Effector CD8-positive, alpha-beta T cell (primary cell): ENCODE measurements around the gene FUT3.
"Not testable (repeated sequence)": the region's sequence is repeated elsewhere in the genome, so short reads cannot be mapped to it uniquely, and the experiment has no call there.

ENCODE experiments used
- DNase-seq: peaks from one replicate; lab custom pipeline; 2025; lab: John Stamatoyannopoulos, UW
- total RNA-seq, 4 experiments: gene quantifications; one replicate each; lab custom pipeline; 2026; lab: John Stamatoyannopoulos, UW

FUT3 gene
- total RNA-seq: 0 to 0.18 (median 0.09) reads per million in 4 experiments

DNA sequence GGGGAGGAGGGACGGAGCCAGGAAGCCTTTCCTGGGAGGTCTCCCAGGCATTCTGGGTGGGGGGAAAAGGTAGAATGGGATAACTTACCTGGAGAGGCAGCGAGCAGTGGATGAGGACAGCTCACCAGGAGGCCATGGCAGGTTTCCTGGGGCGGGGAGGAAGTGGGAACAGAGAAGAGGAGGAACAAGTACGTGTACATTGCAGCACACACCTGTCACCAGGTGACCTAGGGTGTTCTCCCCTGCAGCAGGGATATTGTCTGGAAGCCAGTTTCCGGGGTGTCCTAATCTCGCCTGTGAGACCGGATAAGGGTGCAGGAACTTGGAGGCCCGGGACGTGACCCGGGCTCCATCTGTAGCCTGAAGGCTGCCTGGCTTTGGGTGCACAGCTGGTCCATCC lies at the start of gene FUT3:
Gene FUT3 (minus strand): TSS at position 148 of the 400 bp plus-strand sequence.
- DNase-seq: no peak

DNA sequence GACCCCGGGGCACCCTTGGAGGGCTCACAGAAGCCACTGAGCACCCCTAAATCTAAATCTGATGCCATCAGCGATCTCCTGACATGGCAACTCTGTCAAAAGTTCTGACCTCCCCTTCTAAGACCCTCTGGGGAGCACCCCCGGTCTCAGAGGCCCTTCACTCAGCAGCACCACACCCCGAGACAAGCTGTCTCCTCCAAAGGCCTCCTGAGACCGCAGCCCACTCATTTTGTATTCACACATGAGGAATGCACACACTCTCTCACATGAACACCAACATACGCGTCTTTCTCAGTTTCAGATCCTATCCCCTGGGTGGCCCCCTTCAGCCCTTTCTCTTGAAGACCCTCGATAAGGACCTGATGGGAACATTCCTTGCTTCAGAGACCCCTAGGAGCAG lies 49.7 kb upstream of the FUT3 start:
- DNase-seq: no peak

DNA sequence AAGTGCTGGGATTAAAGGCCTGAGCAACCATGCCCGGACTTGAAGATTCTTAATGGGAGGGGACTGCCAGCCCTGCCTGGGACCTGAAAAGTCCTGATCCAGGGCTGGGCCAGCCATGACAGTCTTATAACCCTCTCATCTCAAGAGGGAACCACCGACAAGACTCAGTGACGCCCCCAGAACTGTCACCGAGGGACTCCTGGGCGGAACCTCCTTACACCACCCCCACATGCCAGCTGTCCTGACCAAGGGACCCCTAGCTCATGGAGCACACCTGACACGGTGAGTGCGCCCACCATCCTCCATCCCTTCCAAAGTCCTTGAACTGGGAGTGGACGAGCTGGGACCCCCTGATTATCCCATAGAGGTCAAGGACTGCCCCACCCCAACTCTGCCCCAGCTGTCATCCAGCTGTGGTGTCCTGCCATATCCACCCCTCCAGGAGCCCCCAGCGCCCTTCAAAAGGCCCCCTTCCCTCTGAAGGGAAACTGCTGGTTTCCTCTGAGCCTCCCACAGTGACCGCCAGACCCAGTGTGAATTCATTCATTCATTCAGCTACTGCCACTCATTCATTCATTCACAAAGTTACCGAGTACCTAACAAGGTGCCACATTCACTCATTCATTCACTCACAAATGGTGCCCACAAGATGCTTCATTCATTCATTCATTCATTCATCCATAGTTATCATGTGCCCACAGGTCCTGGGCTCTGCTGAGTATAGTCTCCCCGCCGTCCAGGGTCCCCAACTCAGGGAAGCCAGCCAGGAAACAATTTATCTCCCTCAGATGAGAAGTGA lies 48.7 kb upstream of the FUT3 start:
- DNase-seq: no peak

DNA sequence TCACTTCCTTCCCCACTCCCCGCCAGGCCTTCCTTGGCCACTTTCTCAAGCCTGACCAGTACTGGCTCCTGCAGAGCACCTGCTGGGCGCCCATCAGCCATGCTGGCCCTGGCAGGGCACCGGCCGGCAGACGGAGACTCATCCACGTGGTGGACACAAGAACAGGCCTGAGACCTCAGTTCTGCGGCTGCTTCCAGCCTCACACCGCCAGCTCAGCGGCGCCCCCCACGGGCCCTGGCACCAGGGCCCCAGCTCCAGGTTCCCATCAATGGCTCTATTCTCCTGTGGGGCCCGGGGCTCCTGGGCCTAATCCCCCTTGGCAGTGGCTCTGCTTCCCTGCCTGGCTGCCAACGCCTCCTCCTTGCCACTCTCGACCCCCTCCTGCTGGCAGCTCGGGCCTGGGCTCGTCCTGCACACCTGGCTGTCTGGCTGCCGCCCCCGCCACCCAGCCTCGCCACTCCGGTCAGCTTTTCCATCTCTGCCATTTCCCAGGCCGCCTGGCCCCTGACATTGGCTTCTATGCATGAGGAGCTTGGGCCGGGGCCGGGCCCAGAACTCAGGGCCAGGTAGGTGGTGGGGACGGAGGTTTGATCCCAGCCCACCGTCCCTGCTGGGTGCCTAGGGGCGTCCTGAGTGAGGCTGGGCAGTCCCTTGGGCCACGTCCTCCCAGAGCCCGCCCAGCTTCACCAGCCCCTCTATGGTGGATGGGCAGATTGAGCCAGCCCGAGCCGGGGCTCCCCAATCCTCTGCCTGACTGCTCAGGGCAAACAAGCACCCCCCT lies 46.1 kb upstream of the FUT3 start:
- no peak for DNase-seq

DNA sequence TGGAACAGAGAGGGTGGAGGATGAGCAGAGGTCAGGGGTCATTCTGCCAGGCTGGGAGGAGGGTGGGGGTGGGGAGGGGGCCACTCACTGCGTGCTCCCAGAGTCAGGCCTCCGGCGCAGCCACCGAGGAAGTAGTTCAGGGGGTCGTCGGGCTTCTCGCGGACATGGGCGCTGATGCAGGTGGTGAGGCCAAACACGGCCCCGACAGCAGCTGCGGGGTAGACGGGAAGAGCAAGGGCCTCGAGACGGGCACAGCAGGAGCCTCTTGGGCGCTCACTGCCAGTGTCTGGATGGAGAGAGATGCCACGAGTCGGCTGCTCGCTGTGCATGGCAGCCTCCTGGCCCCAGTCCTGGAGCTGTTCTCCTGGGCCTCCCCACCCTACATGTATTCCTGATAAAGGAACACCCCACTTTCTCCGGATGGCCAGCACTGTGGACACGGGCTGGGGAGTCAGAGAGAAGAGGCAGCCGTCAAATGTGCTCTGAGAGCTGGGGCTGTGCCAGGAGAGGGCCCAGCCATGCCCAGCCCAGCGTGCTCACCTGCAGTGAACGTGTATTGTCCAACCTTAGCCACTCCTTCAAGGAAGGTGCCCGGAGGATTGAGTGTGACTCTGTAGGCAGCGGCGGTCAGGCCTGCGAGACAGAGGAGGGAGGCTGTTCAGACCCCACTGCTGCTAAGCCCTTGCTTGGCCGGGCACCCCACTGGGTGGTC lies 45.3 kb upstream of the FUT3 start:
- DNase-seq: no peak

DNA sequence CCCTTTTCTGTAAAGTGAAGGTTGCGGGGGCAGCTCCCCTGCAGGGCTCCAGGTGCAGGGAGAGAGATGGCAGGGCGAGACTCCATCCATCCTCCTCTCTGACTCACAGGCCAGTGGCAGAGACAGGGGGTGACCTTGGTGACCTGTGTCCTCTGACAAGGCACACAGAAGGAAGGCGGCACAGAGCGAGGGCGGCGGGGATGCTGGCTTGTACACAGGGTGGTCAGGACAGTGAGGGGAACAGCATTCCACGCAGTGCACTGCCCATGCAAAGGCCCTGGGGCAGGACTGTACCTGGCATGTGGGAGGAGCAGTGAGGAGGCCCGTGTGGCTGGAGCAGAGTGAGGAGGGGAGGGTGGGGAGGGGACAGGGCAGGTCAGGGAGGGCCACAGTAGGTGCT lies 44.6 kb upstream of the FUT3 start:
- no peak for DNase-seq

DNA sequence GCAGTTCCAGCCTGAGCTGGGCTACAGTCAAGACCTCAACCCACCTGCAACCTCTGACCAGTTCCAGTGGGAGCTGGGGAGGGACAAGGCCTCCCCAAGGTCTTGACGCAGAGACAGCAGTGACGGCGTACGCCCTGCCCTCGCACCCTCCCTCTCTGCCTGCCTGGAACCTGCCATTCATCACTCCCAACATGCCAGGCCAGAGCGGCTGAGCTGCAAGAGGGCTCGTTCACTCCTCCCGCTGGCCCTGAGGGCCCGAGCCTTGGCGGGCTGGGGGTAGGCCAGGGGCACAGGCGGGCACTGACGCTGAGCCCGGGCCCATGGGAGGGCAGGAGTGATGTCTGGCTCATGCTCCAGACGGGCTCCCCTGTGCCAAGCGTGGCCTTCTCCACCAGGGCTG lies 44.2 kb upstream of the FUT3 start:
- no peak for DNase-seq

DNA sequence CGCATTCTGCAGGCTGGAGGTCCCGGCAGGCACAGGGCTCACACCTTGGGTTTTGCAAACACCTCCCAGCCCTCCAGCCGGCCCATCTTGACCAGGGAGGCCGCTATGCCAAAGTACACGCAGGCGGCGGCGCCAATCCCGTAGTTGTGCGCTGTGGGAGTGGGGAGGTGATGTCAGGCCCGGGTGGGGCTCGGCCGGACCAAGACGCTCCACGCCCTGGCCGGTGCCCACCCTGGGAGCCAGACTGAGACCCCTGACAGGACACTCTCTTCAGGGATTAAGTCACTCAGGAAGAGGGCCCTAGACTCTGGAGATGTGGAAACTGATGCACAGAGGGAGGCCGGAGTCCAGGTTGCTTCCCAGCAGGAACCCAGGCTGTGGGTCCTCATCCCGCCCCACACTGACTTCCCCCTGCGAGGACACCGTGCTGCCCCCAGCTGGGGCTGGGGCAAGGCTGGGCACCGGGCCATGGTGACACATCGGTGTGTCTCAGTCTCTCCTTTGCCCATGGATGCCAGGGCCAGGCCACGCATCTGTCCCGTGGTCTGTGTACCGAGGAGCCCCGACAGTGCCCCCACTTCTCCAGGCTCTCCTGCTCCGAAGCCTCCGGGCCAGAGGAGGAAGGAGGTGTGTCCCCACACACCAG lies 43.6 kb upstream of the FUT3 start:
- DNase-seq: no peak

DNA sequence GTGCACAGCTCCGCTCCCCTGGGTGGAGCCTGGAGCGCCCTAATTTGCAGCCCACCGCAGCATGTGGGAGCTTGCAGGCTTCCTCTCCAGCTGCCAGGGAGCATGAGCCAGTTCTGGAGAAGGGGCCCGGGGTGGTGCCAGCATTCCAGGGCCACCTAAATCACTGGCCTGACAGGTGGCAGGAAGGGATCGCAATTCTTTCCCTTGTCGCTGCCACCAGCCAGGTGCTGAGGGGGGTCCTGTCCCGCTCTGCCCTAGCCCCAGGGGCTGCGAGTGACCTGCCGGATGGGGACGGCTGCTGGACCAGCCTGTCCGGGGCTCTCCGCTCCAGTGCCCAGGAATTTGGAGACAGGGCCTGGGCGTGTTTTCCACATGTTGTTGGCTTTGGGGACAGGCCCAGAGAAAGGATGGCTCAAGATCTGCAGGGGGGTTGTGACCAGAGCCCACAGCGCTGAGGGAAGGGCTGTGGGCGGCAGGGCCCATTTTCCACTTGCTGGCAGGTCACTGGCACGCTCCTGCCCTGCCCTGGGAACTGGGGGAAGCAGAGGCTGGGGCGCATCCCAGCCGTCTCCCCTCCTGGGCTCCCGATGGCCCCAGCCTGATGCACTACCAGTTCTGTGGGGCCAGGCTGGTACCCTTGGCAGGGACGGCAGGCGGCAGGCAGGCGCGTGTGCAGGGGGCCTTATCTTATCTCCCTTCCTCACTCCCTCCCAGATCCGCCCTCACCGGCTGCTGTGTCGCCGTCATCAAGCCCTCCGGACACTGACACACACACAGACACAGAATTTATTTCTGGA lies 42.9 kb upstream of the FUT3 start:
- DNase-seq: no peak

DNA sequence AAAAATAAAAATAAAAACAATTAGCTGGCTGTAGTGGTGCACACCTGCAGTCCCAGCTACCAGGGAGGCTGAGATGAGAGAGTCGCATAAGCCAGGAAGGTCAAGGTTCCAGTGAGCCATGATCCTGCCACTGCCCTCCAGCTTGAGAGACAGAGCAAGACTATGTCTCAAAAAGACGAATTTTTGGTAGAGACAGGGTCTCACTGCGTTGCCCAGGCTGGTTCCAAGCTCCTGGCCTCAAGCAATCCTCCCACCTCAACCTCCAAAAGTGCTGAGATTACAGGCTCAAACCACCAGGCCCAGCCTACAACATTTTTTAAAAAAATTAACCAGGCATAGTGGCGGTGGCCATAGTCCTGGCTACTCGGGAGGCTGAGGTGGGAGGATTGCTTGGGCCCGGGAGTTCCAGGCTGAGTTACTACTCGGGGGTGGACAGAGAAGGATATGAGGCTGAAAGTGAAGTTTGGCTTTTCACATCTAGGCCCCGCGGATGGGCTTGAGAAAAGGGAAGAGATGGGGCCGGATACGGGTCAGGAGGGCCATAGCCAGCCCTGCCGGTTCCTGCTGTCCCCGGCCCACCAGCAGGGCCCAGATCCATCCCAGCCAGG lies 42.2 kb upstream of the FUT3 start:
- DNase-seq: no peak

DNA sequence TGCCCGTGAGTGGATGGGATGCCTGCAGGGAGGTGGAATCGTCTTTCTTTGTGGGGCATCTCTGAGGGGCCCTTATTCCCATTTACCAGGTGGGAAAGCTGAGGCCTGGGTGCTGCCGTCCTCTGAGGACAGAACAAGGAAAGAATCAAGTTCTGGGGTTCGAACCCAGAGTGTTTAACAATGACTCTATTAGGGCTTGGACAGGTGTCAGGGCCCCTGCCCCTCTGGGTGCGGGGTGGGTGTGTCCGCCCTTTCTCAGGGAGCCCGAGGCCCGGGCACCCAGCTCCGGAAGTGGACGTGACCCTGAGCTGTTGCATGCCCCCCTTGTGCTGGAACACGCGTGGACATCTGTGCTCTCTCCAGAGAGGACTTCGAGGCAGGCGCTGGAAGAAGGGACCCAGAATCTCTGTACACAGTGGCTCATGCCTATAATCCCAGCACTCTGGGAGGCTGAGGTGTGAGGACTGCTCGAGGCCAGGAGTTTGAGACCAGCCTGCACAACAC lies 41.6 kb upstream of the FUT3 start:
- no peak for DNase-seq

DNA sequence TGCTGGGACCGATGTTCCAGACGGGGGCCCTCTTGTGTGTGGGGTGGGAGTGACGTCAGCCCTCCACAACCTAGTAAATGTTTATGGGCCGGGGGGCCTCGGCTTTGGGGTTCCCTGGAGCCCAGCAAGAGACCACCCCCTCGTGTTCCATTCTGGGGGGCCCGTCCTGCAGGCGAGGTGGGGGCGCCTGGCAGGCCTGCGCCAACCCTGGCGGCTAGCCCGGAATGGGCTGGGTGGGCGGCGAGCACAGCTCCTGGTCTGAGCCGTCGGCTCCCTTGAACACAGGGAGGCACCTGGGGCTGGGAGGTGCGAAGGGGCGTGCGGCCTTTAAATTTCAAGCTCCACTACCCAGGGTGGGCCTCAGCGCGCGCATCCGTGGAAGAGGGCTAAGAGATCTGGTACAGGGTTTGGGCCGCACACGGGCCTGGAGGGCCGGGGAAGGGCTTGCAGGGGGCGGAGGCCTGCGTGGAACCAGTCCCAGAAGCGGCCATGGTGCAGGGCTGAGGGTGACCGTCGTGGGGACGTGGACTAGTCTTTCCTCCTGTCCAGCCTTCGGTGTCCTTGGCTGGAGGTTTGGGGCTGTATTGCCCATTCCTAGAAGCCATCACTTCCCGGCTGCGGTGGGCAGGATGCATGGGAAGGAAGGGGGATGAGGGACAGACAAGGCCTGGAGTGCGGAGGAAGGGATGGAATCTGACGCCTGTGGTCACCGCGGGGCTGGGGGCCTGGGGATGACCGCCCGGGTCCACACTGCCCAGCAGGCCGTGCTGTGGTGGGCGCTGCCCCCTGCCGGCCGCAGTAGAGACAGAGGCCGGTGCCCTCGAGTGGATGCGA lies 40.9 kb upstream of the FUT3 start:
- DNase-seq: no peak

DNA sequence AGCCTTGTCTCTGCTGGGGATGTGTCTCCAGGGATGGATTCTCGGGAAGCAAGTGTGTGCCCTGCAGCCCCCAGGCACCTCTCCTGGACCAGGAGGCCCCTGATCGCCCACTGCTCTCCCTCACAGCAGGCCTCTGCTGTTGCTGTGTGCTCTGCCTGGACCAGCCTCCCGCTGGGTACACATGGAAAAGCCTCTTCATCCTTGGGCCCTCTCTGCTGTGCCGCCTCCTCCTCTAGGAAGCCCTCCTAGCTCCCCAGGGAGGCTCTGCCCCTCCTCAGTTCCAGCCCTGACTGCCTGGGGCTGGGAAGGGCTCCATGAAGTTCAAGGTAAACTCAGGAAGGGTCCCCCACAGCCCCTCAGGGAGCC lies 40.3 kb upstream of the FUT3 start:
- DNase-seq: no peak

DNA sequence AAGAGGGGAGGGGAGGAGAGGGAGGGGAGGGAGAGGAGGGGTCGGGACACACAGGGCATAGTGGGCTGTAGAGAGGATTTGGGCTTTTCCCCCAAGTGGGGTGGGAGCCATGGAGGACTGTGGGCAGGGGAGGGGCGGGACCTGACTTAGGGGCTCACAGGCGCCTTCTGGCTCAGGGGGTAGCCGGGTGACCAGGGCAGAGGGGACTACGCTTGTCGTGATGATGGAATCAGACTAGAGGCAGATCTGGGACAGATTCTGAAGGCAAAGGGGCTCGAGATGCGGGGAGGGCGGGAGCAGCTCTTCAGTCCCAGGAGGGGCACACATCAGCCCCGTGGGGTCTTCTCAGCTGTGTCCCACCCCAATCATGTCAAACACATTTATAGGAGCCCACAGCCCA lies 38.9 kb upstream of the FUT3 start:
- no peak for DNase-seq

DNA sequence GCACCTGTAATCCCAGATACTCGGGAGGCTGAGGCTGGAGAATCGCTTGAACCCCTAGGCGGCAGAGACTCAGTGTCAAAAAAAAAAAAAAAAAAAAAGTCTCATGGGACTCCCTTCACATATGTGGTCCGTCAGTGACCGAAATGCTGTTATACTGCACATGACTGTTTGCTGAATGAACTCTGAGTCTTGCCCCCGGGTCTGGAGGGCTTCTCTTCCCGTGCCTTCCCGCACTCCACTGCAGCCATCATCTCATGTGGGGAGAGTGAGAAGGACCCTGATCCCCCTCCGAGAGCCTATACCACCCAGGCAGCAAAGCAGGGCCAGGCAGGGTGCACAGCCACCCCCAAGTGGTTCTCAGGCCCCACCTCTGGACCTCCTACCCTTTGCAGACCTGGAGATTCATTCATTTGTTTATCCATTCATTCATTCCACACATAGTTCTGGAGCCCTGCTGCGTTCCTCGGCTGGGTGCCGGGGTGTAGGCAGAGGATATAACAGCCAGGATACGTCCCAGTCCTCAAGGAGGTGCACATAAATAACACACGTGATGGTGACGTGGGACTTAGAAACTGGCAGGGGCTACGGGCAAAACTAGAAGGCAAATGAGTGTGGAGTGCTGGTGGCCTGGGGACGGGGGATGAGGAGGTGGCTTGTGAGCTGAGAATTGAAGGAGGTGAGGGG lies 38.2 kb upstream of the FUT3 start:
- no peak for DNase-seq

DNA sequence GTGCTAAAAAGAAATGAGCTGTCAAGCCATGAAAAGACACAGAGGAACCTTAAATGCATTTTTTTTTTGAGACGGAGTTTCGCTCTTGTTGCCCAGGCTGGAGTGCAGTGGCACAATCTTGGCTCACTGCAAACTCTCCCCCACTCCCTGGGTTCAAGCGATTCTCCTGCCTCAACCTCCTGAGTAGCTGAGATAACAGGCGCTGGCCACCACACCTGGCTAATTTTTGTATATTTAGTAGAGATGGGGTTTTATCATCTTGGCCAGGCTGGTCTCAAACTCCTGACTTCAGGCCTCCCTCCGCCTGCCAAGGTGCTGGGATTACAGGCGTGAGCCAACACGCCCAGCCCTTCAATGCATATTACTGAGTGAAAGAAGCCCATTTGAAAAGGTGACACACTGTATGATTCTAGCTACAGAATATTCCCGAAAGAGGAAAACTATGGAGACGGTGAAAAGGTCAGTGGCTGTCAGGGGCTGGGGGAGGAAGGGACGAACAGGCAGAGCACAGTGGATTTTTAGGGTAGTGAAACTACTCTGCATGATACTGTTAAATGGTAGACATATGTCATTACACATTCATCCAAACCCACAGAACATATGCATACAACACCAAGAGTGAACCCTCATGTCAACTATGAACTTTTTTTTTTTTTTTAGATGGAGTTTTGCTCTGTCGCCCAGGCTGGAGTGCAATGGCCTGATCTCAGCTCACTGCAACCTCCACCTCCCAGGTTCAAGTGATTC lies 33.0 kb upstream of the FUT3 start:
- DNase-seq: not testable (repeated sequence)

DNA sequence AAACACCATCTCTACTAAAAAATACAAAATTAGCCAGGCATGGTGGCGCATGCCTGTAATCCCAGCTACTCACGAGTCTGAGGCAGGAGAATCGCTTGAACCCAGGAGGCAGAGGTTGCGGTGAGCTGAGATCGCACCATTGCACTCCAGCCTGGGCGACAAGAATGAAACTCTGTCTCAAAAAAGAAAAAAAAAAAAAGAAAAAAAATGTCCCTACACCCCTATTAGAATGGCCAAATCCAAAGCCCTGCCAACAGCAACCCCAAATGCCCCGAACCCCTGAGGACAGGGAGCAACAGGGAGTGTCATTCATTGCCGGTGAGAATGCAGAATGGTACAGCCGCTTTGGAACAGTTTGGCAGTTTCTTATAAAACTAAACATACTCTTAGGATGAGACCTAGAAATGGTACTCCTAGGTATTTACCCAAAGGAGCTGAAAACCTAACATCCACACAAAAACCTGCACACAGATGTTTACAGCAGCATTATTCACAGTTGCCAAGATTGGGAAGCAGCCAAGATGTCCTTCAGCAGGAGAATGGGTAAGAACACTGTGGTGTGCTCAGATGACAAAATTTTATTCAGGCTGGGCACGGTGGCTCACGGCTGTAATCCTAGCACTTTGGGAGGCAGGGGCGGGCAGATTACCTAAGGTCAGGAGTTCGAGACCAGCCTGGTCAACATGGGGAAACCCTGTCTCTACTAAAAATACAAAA lies 32.1 kb upstream of the FUT3 start:
- not testable (repeated sequence) for DNase-seq
